ENCODE data around the gene UBA3. TPM values are rescaled to one million over a fixed set of nuclear protein-coding genes. Genes with fewer than 3 reads are reported as not detected.

UBA3 gene
- total and polyA plus RNA-seq, 2 of the 13 experiments (the other 11 are each of a cell fraction or from before 2014, with no cell fraction given), result 40.7 to 49.0 TPM

- no peak for TF ChIP-seq ZNF446 (CRISPR knock-in tag; IDR thresholded peaks at IDR 0.05)
- no peak for TF ChIP-seq BCL6 (CRISPR knock-in tag; IDR thresholded peaks at IDR 0.05)
- TF ChIP-seq NFE2L1 (CRISPR knock-in tag; IDR thresholded peaks at IDR 0.05; ENCODE audit: borderline replicate concordance), result no peak
- TF ChIP-seq ISX (CRISPR knock-in tag; conservative IDR thresholded peaks at IDR 0.05), result no peak
Observed at GRCh38 chr3:69016102-69016501, 64.1 kb downstream of the UBA3 start (continued).

- intact Hi-C loops (cut with micrococcal nuclease; ENCODE audit: unreplicated experiment) (loop anchor here (5.0 kb wide), 1 partner anchor 38 kb away; the partner anchor contains the start of gene TMF1), in situ Hi-C loops (cut with HindIII; ENCODE audit: extremely low pct_ligation_motif_present, low pct_unique_long_range_greater_than_20kb) (no loop called here)
- Histone ChIP-seq H4K20me1 (ENCODE audit: insufficient read depth, low read length) (no peaks in the 10 kb centered on the region), H3K27me3 (ENCODE audit: control insufficient read depth in 1 of 2, insufficient read depth in 2 of 2, low read length in 2 of 2) (no peaks in the 10 kb centered on the region), H3K4me2 (ENCODE audit: low read depth, low read length) (peak overlapping the region; percentile 78), H3K9me3 (ENCODE audit: low read length) (no peaks in the 10 kb centered on the region), H3K4me1 (ENCODE audit: insufficient read depth, low read length) (peaks cover 24% of the 10 kb centered on the region), H3K9ac (ENCODE audit: insufficient read depth, low read depth, low read length) (peak overlapping the region; percentile 90), H3K79me2 (ENCODE audit: insufficient read depth, low read length) (no peaks in the 10 kb centered on the region), H3K36me3 (replicated peaks in 1 of 2; ENCODE audit: control insufficient read depth in 1 of 2, insufficient read depth in 2 of 2, low read length in 2 of 2) (0 out of 5 replicates have a peak, but pooled peaks cover 0 to 7% of the 10 kb centered on the region in 2 experiments), H3K4me3 (replicated peaks in 1 of 3; ENCODE audit: insufficient read depth in 1 of 3, low read depth in 2 of 3, low read length in 3 of 3) (peak overlapping the region; percentile 79 to 94 (median 86)), H3K27ac (ENCODE audit: extremely low read length, insufficient read depth, low read length) (peak overlapping the region; percentile 90), H2AFZ (ENCODE audit: low read length) (no peak overlapping the region)
- BruUV-seq (replicated peaks), result no TSS peak
- ATAC-seq (no peak), DNase-seq (ENCODE audit: low spot score) (no peak), FAIRE-seq (no peak)
- CTCF ChIA-PET (ENCODE audit: low intra/inter-chr PET ratio, low total read pairs), result no interaction called here
- WGBS (ENCODE audit: low lambda C conversion rate), result 44% methylated on average over 5 of the region's 11 CpGs
- POLR2A ChIA-PET, result interaction anchor here (0.8 to 2.3 kb wide), 4 partner anchors 11 to 66 kb away, joined by 3 to 11 read pairs (median 5); partner anchors contain the start of genes TMF1 and UBA3
- no peak for TF ChIP-seq HIVEP1 (CRISPR knock-in tag; IDR thresholded peaks at IDR 0.05)
- TF ChIP-seq IRF2 (CRISPR knock-in tag; IDR thresholded peaks at IDR 0.05), result no peak
- TF ChIP-seq HES4 (CRISPR knock-in tag; IDR thresholded peaks at IDR 0.05; ENCODE audit: borderline replicate concordance), result no peak
- no peak for TF ChIP-seq SOX6 (IDR thresholded peaks at IDR 0.05)
- TF ChIP-seq SOX6 (CRISPR knock-in tag; IDR thresholded peaks at IDR 0.05), result peak; percentile 7
- no peak for TF ChIP-seq ZNF646 (CRISPR knock-in tag; IDR thresholded peaks at IDR 0.05)
- peak; percentile 15; the same call in 1 of the 2 replicates for TF ChIP-seq ZNF275 (CRISPR knock-in tag; IDR thresholded peaks at IDR 0.05; ENCODE audit: borderline replicate concordance)
- TF ChIP-seq EP300 (IDR thresholded peaks at IDR 0.05; ENCODE audit: low read depth in 2 of 2, low read length in 2 of 2), result no peak
- TF ChIP-seq EP300 (CRISPR knock-in tag; IDR thresholded peaks at IDR 0.05; ENCODE audit: borderline replicate concordance), result no peak
- no peak for TF ChIP-seq SAP130 (CRISPR knock-in tag; IDR thresholded peaks at IDR 0.05; ENCODE audit: low read depth)
Observed at GRCh38 chr3:69014022-69014580, 66.1 kb downstream of the UBA3 start.
